ENCODE measurements around the gene LMX1B.

The LMX1B gene

DNA sequence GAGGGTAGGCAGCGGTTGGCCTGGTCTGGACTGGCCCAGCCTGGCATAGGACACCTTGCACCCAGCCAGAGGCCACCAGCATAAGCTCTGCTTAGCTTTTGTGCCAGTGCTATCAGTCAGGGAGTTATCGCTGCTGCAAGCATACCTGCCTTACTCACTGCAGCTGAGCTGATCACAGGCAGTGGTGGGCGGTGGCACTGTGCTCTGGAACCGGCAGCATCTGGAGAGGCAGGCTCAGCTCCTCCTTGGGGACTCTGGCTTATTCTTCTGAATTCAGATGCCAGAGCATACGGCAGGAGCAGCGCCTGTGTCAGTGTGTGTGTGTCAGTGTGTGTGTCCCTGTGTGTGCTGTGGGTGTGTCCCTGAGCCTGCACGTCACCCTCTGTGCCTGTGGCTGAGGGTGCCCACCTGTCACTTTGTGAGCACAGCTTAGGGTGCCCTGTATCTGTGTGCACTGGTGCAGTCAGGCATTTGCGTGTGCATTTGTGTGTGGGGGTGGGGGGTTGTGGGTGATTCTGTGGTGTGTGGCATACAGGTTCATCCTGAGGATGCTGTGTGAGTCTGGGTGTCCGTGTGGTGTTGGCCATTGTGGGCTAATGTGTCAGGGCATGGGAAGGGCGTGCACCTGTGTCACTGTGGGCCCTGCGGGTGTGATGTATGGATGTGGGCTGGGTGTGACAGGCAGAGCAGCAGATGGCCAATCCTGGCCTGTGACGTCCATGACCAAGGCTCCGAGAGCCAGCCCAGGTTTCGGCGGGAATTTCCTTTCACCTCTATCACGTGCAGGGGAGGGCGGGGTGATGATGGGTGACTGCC is 23.5 kb downstream of the LMX1B start:
- Histone ChIP-seq H3K4me3 (ENCODE audit: low read length) (no peak overlapping the region), H3K36me3 (ENCODE audit: insufficient read depth, low read length) (no peaks in the 10 kb centered on the region), H2AFZ (ENCODE audit: low read depth, low read length) (no peak overlapping the region), H3K9me3 (ENCODE audit: low read length) (no peaks in the 10 kb centered on the region), H3K27me3 (ENCODE audit: insufficient read depth, low read length) (peaks cover 96% of the 10 kb centered on the region), H3K4me1 (ENCODE audit: insufficient read depth, low read length) (peaks cover 4% of the 10 kb centered on the region)

DNA sequence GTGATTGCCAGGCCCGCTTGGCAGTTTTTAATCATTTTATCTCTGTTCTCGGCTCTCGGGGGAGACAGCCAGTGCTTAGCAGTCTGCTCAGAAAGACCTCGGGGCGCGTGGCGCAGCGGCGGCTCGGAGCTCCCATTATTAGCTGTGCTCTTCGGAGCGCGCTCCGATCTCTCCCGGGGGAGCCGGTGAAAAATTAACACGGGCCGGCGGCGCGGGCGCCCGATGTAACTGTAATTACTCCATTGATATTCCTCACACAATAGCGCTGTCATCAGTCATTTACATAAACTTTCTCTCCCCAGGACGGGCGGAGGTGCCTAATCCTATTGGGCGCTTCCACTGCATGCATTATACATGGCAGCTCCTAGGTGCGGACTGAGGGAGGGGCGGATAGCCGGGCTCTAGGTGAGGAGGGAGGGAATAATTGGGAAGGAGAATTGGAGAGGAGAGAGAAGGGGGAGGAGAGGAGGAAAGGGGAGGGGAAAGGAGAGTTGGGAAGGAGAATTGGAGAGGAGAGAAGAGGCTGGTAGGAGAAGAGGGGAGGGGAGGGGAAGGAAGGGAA is 24.9 kb downstream of the LMX1B start:
- Histone ChIP-seq H3K27me3 (ENCODE audit: insufficient read depth, low read length) (peaks cover 96% of the 10 kb centered on the region), H3K4me3 (ENCODE audit: low read length) (no peak overlapping the region), H3K9me3 (ENCODE audit: low read length) (no peaks in the 10 kb centered on the region), H3K36me3 (ENCODE audit: insufficient read depth, low read length) (no peaks in the 10 kb centered on the region), H2AFZ (ENCODE audit: low read depth, low read length) (no peak overlapping the region), H3K4me1 (ENCODE audit: insufficient read depth, low read length) (peaks cover 4% of the 10 kb centered on the region)

DNA sequence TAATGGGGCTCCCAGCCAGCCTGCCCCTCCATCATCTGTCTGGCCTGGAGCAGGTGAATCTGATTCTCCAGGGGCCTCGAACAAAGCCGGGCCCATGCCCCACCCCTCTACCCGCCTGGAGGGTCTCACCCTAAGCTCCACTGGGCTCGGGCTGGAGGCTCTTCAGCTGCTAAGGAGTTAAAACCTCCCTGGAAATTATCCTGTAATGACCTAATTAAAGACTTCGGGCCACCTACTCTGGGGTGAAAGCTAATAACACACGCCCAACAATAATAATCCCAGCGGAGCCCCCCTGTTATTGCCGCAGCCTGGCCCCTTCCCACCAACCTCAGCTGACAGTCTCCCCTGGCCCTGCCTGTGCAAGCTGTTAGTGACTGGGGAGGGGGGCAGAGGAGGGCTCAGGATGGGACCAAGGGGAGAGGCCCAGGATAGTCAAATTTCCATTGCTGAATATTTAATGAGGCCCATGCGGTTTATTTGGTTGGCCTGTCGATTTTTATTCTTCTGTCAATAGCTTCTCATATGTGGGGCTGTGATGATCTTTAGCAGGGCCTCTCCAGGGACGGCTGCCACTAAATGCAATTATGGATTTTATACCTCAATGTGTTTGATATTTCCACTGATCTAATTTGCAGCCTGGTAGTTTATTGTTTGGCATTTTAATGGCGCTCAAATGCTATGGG is 25.7 kb downstream of the LMX1B start:
- Histone ChIP-seq H3K27me3 (ENCODE audit: insufficient read depth, low read length) (peaks cover 96% of the 10 kb centered on the region), H3K36me3 (ENCODE audit: insufficient read depth, low read length) (no peaks in the 10 kb centered on the region), H3K9me3 (ENCODE audit: low read length) (no peaks in the 10 kb centered on the region), H2AFZ (ENCODE audit: low read depth, low read length) (no peak overlapping the region), H3K4me1 (ENCODE audit: insufficient read depth, low read length) (peaks cover 4% of the 10 kb centered on the region), H3K4me3 (ENCODE audit: low read length) (no peak overlapping the region)

DNA sequence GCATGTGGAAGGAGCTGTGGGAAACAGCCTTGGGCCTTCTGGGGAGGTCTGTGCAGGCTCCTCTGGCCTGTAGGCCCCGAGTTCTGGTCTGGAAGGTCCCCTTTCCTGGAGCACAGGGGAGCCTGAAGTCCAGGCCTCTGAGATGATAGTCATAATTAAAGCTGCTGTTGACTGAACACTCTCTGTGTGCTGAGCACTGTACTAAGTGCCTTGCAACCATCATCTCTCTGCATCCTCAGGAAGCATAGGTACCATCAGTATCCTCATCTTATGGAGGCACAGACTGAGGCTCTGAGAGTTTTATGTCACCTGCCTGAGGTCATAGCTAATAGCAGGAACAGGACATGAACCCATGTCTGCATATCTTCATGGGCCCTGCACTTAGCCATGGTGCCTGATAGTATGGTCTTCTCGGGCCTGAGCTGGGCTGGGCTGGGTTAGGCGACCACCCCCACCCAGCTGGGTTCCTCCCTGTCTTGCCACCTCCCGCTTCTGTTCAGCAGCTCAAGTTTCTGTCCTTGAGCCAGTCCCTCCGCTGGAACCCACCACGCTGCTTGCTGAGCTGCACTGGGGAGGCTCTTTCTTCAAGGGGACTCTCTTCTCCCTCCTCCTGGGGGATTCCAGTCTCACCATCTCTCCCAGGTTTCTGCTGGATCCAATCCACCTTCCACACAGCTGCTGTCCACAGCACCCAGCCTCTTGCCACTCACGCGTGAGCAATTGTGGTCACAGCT is 27.6 kb downstream of the LMX1B start:
- Histone ChIP-seq H3K4me1 (ENCODE audit: insufficient read depth, low read length) (peaks cover 4% of the 10 kb centered on the region), H3K27me3 (ENCODE audit: insufficient read depth, low read length) (peaks cover 96% of the 10 kb centered on the region), H3K4me3 (ENCODE audit: low read length) (no peak overlapping the region), H3K9me3 (ENCODE audit: low read length) (no peaks in the 10 kb centered on the region), H3K36me3 (ENCODE audit: insufficient read depth, low read length) (no peaks in the 10 kb centered on the region), H2AFZ (ENCODE audit: low read depth, low read length) (no peak overlapping the region)

DNA sequence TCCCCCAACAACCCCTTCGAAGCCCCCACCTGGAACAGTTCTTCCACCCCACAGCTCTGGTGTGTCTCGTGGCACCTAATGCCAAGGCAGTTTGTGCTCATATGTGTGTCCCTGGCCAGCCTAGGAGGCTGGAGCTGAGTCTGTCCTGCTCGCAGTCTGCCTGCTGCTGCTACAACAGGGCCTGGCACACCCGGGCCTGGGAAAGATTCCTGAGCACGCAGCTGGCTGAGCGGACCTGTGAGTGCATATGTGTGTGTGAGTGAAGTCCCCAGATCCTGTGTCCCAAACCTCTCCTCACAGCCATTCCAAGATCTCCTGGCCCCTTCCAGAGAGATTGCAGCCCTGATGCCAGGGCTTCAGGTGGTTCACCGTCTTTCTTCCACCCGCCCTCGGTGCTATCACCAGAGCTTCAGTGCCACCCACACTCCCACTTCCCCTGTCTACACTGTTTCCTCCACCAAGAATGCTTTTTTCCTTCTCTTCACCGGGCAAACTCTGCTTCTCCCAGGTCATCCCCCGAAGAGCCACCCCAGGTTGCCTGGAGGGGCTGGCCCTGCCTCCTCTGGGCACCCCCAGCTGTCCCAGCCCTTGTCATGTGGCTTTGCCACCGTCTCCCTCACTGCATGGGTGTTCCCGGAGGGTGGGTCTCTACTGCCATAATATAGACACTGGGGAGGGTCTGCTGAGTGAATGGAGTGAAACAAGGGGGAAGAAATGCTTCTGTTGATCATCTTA is 28.4 kb downstream of the LMX1B start:
- Histone ChIP-seq H3K4me1 (ENCODE audit: insufficient read depth, low read length) (peaks cover 4% of the 10 kb centered on the region), H2AFZ (ENCODE audit: low read depth, low read length) (no peak overlapping the region), H3K4me3 (ENCODE audit: low read length) (no peak overlapping the region), H3K27me3 (ENCODE audit: insufficient read depth, low read length) (peaks cover 95% of the 10 kb centered on the region), H3K9me3 (ENCODE audit: low read length) (no peaks in the 10 kb centered on the region), H3K36me3 (ENCODE audit: insufficient read depth, low read length) (no peaks in the 10 kb centered on the region)

DNA sequence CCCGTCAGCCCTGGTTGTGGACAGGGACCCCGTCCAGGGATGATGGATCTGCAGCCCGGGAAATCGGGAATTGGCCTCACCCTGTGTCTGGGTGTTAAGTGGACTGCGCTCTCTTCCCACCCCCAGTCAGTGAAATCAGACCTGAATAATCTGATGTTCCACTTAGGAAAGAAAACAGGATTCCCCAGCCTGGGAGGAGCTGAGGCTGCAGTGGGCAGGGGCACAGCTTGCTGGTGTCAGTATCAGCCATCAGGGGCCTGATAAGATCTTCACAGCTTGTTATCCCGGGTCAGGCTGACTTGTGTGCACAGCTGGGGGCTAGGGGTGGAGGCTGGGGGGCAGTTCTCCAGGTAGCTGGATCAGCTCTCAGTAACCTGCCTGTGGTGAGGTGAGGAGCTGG is 29.1 kb downstream of the LMX1B start:
- Histone ChIP-seq H3K4me1 (ENCODE audit: insufficient read depth, low read length) (peaks cover 9% of the 10 kb centered on the region), H3K4me3 (ENCODE audit: low read length) (no peak overlapping the region), H3K36me3 (ENCODE audit: insufficient read depth, low read length) (no peaks in the 10 kb centered on the region), H3K27me3 (ENCODE audit: insufficient read depth, low read length) (peaks cover 96% of the 10 kb centered on the region), H2AFZ (ENCODE audit: low read depth, low read length) (no peak overlapping the region), H3K9me3 (ENCODE audit: low read length) (no peaks in the 10 kb centered on the region)

- Histone ChIP-seq H3K4me1 (ENCODE audit: insufficient read depth, low read length) (peaks cover 7% of the 10 kb centered on the region), H3K36me3 (ENCODE audit: insufficient read depth, low read length) (no peaks in the 10 kb centered on the region), H3K9me3 (ENCODE audit: low read length) (no peaks in the 10 kb centered on the region), H2AFZ (ENCODE audit: low read depth, low read length) (no peak overlapping the region), H3K4me3 (ENCODE audit: low read length) (no peak overlapping the region), H3K27me3 (ENCODE audit: insufficient read depth, low read length) (peaks cover 97% of the 10 kb centered on the region)
Observed at GRCh38 chr9:126643945-126644527, 30.3 kb downstream of the LMX1B start.

- Histone ChIP-seq H3K4me1 (ENCODE audit: insufficient read depth, low read length) (peaks cover 13% of the 10 kb centered on the region), H3K36me3 (ENCODE audit: insufficient read depth, low read length) (no peaks in the 10 kb centered on the region), H2AFZ (ENCODE audit: low read depth, low read length) (no peak overlapping the region), H3K4me3 (ENCODE audit: low read length) (no peak overlapping the region), H3K27me3 (ENCODE audit: insufficient read depth, low read length) (peaks cover 90% of the 10 kb centered on the region), H3K9me3 (ENCODE audit: low read length) (no peaks in the 10 kb centered on the region)
Observed at GRCh38 chr9:126646162-126646561, 32.4 kb downstream of the LMX1B start.

GRCh38 chr9:126647585-126648411 is 34.1 kb downstream of the LMX1B start:
- Histone ChIP-seq H3K4me1 (ENCODE audit: insufficient read depth, low read length) (peaks cover 27% of the 10 kb centered on the region), H3K36me3 (ENCODE audit: insufficient read depth, low read length) (no peaks in the 10 kb centered on the region), H3K27me3 (ENCODE audit: insufficient read depth, low read length) (peaks cover 88% of the 10 kb centered on the region), H2AFZ (ENCODE audit: low read depth, low read length) (no peak overlapping the region), H3K4me3 (ENCODE audit: low read length) (no peak overlapping the region), H3K9me3 (ENCODE audit: low read length) (no peaks in the 10 kb centered on the region)

GRCh38 chr9:126649477-126649876 is 35.7 kb downstream of the LMX1B start:
- no peak overlapping the region for H2AFZ ChIP-seq (ENCODE audit: low read depth, low read length)
- H3K9me3 ChIP-seq (ENCODE audit: low read length): no peaks in the 10 kb centered on the region
- H3K27me3 ChIP-seq (ENCODE audit: insufficient read depth, low read length): peaks cover 87% of the 10 kb centered on the region
- no peaks in the 10 kb centered on the region for H3K36me3 ChIP-seq (ENCODE audit: insufficient read depth, low read length)
- H3K4me3 ChIP-seq (ENCODE audit: low read length): no peak overlapping the region
- H3K4me1 ChIP-seq (ENCODE audit: insufficient read depth, low read length): peaks cover 27% of the 10 kb centered on the region

DNA sequence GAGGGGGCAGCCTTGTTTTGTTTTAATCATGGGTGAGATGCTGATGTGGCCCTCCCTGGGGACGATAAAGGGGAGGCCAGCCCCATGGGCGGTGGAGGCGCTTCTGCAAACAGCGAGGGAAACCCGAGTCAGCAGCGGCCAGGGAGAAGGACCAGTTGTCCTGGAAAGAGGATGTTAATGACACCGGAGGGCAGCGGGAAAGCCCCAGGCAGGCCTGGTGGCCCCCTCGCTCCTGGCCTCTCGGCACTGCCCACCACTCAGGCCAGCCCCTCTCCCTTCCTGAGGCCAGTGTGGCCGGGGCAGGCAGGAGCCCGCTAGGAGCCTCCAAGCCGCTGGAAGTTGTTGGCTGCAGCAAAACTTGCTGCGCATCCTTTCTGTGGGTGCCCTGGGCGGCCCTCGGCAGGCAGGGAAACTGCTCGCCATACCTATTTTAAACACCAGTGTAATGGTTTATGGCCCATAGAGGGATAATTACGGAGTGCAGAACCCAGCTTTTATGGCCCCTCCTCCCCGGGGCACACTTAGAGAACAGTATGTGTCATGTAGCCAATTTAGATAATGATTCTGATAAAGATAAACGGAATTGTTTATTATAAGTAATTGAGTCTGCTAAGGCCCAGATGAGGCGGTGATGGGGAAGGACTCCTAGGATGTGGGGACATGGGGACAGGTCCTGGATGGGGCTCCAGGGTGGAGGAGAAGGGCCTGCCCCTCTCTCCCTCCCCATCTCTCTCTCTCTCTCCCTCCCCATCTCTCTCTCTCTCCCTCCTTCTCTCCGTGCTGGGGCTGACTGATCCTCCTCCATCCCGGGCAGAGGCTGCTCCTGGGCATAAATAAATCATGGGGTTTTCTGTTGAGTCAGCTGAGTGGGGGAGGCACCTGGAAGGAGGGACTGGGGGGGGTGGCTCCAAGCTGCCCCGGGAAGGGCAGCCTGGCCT is 36.9 kb downstream of the LMX1B start:
- Histone ChIP-seq H3K4me1 (ENCODE audit: insufficient read depth, low read length) (peaks cover 27% of the 10 kb centered on the region), H2AFZ (ENCODE audit: low read depth, low read length) (no peak overlapping the region), H3K27me3 (ENCODE audit: insufficient read depth, low read length) (peaks cover 86% of the 10 kb centered on the region), H3K36me3 (ENCODE audit: insufficient read depth, low read length) (no peaks in the 10 kb centered on the region), H3K4me3 (ENCODE audit: low read length) (no peak overlapping the region), H3K9me3 (ENCODE audit: low read length) (no peaks in the 10 kb centered on the region)
